GM13976 (cell line): ENCODE data around the gene LILRB1.

Experiments used
- DNase-seq: peaks from one replicate; pipeline ENCODE4 v3.0.0; 2012; ENCODE audit warnings: low spot score
- CTCF ChIP-seq: IDR thresholded peaks from 2 replicates; pipeline ENCODE4 v1.5.1; 2012; ENCODE audit warnings: borderline replicate concordance, mild to moderate bottlenecking; ENCODE audit not compliant: insufficient read depth; ENCODE audit errors: extremely low read depth, missing control alignments, control extremely low read depth
- in situ Hi-C: fragments of 300-500 bp; cut with MboI; formaldehyde crosslinking; loops from one replicate; pipeline ENCODE4 v1.12.0; 2022; ENCODE audit warnings: low sequenced_read_pairs, mixed read lengths, inconsistent platforms; ENCODE audit not compliant: unreplicated experiment

Gene LILRB1

GRCh38 chr19:54606230-54606629 is 24.1 kb upstream of the LILRB1 start:
- in situ Hi-C loops, result no loop called here
- no peak for TF ChIP-seq CTCF
- DNase-seq, result no peak

DNA sequence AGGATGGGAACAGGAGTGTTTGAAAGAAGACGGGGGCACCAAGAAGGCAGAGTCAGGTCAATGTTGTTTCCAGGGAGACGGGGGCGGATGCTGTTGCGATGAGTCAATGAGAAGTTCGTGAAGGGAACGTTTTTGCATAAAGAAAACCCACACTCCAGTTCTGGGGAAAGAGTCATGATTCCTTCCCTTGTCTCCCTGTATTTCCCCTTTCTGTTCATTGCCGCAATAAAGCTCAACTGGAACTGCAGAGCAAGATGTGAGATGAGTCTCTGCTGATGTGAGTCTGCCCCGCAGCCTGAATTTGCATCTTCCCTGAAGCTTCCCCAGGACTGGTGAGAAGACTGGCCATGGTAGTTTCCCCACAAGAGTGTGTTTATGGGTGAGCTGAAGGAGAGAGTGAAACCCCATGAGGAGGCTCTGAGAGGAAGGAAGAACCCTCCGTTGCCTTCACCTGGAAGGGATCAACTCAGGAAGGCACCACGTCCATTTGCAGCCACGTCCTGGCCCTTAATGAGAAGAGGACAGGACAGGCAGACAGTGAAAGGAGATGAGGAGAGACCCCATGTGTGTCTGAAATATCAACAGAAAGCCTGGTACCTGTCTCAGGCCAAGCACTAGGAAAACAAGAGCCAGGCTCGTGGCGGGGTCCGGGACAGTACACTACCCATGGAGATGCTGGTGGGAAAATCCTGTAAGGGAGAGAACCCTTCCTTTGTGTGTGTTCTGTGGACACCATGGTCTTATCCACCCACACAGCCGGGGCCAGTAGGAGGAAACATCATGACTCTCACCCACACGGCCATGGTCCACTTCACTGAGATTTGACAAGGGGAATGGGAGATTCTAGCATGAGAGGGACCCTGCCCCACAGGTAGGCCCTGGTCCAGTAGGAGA is 23.1 kb upstream of the LILRB1 start:
- no peak for TF ChIP-seq CTCF
- DNase-seq, result no peak
- in situ Hi-C loops, result no loop called here

- in situ Hi-C loops, result no loop called here
- no peak for DNase-seq
- no peak for TF ChIP-seq CTCF
Observed at GRCh38 chr19:54607785-54608150, 22.5 kb upstream of the LILRB1 start.

GRCh38 chr19:54608205-54608604 is 22.1 kb upstream of the LILRB1 start:
- DNase-seq, result no peak
- no peak for TF ChIP-seq CTCF
- in situ Hi-C loops, result no loop called here

- DNase-seq, result no peak
- TF ChIP-seq CTCF, result no peak
- in situ Hi-C loops, result no loop called here
Observed at GRCh38 chr19:54608792-54609191, 21.5 kb upstream of the LILRB1 start.

- DNase-seq, result no peak
- TF ChIP-seq CTCF, result no peak
- in situ Hi-C loops, result no loop called here
Observed at GRCh38 chr19:54609356-54609791, 20.9 kb upstream of the LILRB1 start.
